Fibroblast of peridontal ligament (primary cell): Measurements from ENCODE around the gene MKNK2.

Experiments used
- DNase-seq: peaks from one replicate; pipeline ENCODE4 v3.0.0-alpha.2; 2010; ENCODE audit errors: extremely low read depth

The MKNK2 gene

DNA sequence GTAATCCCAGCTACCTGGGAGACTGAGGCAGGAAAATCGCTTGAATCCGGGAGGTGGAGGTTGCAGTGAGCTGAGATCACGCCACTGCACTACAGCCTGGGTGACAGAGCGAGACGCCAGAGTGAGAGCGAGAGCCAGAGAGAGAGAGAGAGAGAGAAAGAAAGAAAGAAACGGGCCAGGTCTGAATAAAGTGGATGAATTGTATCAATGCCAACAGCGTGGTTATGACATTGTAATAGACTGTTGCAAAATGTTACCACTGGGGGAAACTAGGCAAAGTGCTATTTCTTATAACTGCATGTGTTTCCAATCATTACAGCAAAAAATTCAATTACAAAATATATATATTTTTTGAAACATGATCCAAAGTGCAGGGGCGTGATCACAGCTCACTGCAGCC lies 23.7 kb downstream of the MKNK2 start:
- DNase-seq, result peak; percentile 98

- no peak for DNase-seq
These were observed 24.3 kb downstream of the MKNK2 start for GRCh38 chr19:2026770-2027169.

DNA sequence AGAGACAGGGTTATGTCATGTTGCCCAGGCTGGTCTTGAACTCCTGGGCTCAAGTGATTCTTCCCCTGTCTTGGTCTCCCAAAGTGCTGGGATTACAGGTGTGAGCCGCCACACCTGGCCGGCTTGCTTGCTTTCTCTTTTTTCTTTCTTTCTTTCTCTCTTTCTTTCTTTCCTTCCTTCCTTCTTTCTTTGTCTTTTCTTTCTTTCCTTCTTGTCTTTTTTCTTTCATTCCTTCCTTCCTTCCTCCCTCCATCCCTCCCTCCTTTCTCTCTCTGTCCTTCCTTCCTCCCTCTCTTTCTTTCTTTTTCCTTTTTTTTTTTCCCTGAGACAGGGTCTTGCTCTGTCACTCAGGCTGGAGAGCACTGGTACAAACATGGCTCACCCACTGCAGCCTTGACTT lies 28.8 kb downstream of the MKNK2 start:
- DNase-seq, result no peak

GRCh38 chr19:2021453-2022140 lies 29.4 kb downstream of the MKNK2 start:
- no peak for DNase-seq

DNA sequence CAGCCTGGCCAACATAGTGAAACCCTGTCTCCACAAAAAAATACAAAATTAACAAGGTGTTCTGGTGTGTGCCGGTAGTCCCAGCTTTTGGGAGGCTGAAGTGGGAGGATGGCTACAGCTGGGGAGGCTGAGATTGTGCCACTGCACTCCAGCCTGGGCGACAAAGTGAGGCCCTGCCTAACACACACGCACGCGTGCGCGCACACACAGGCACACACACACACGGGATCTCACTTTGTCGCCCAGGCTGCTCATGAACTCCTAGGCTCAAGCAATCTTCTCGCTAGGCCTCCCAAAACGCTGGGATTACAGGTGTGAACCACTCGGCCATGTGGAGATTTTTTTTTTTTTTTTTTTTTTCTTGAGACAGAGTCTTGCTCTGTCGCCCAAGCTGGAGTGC lies 32.3 kb downstream of the MKNK2 start:
- DNase-seq, result no peak

DNA sequence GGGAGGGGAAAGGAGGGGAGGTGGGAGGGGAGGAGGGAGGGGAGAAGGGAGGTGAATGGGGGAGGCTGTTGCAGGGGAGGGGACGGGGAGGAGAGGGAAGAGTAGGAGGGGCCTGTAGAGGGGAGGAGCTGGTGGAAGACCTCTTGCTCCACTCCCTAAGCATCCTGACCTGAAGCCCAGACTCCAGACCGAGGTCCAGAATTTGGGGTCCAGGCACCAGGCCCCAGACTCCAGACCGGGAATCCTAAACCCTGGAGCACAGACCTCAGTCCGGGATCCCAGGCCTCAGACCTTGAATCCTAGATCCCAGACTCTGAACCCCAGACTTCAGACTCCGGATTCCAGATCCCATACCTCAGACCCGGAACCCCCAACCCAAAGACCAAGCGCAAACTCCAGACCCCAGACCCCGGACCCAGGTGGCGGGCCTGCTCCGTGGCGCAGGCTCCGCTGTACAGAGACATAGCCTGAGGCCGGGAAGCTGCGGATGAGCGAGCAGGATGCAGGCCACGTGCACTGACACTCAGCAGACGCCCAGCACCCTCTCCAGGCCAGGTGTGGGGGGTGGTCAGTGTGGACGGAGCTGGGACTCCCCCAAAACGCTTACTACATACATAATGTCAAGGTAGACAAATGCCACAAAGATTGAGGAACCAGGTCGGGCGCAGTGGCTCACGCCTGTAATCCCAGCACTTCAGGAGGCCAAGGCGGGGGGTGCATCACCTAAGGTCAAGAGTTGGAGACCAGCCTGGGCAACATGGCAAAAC lies 34.8 kb downstream of the MKNK2 start:
- DNase-seq, result peak; percentile 87

GRCh38 chr19:2015608-2015950 lies 35.5 kb downstream of the MKNK2 start, which contains the start of gene BTBD2:
Gene BTBD2, minus strand, starts transcription at chr19:2015714. Its CDS starts 11 bp downstream, at chr19:2015703.
- DNase-seq, result peak; percentile 88

DNA sequence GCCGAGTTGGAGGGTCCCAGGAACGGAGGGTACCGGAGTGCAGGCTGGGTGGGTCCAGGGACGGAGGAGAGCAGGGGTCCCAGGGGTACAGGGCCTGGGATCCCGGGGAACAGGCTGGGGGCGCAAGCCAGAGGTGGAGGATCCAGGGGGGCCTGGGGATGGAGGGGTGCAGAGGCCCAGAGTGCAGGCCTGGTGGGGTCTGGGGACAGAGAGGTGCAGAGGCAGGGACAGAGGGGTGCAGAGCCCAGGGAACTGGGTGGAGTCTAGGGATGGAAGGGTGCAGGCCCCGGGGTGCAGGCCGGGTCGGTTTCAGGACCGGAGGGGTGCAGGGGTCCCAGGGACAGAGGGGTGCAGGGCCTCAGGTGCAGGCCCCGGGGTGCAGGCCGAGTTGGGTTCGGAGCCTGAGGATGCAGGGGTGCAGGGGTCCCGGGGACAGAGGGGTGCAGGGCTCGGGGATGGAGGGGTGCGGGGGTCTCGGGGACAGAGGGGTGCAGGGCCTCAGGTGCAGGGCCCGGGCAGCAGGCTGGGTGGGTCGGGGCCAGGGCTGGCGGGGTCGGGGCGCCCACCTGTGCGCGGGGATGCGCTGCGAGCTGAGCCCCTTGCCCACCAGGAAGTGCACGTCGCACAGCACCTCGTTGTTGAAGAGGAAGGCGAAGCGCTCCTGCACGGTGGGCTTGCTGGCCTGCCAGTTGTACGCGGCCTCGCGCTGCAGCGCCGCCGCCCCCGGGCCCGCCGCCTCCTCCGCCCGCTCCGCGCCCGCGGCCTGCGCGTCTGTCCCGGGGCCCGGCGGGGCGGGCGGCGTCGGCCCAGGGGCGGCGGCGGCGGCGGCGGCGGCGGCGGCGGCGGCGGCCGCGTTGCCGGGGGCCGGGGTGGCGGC lies 36.1 kb downstream of the MKNK2 start:
- no peak for DNase-seq

- no peak for DNase-seq
These were observed 36.9 kb downstream of the MKNK2 start for GRCh38 chr19:2014131-2014571.

DNA sequence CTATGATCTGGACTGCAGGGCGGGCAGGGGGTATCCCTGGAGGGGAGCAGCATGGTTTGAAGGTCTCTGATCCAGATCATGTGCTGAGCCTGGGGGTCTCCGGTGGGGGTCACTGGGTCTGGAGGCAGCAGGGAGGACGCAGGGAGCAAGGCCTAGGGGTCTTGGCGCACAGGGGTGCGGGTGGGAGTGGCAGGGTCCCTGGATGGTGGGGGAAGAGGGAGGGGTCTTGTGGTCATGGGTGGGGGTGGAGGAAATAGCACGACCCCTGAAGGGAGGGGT lies 37.4 kb downstream of the MKNK2 start:
- DNase-seq, result no peak

GRCh38 chr19:2012941-2013682 lies 37.9 kb downstream of the MKNK2 start:
- DNase-seq, result no peak

DNA sequence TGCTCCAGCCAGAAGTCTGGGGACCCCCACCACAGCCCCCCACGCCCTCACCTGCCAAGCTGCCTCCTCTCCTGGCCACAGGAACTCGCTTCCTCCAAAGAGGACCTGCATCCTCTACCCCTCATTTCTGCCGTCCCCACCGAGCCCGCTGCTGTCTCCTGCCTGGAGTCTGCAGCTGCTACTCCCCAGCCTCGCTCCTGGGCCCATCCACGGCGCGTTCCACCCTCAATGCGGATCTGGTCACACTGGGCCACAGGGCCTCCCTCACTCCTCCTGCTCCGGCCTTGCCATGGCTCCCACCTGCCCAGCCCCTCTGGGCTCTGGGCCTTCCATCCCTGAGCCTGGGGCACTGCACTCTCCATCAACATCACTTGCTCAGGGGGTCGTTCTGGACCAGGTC lies 39.9 kb downstream of the MKNK2 start:
- no peak for DNase-seq

DNA sequence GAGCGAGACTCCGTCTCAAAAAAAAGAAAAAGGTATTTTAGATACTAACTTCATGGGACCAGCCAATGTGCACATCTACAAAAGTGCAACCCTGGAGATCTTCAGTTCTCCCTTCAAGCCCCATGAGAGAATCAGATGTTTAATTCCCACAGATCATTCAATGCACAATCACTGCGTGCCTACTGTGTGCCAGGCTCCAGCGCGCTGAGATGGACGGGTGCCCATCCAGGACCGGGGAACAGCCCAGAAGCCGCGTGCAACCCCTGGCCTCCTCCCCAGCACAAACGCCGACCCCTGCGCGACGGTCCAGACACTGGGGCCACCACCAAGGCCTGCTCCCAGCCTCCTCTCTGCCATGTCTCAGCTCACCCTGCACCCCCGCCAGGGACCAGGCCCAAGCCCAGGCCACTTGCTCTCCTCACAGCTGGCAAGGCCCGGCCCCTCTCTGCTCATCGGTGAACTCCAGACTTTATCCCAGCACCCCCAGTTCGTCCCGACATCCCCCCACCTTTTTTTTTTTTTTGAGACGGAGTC lies 40.8 kb downstream of the MKNK2 start:
- DNase-seq, result no peak

GRCh38 chr19:2003874-2004273 lies 47.2 kb downstream of the MKNK2 start:
- no peak for DNase-seq

DNA sequence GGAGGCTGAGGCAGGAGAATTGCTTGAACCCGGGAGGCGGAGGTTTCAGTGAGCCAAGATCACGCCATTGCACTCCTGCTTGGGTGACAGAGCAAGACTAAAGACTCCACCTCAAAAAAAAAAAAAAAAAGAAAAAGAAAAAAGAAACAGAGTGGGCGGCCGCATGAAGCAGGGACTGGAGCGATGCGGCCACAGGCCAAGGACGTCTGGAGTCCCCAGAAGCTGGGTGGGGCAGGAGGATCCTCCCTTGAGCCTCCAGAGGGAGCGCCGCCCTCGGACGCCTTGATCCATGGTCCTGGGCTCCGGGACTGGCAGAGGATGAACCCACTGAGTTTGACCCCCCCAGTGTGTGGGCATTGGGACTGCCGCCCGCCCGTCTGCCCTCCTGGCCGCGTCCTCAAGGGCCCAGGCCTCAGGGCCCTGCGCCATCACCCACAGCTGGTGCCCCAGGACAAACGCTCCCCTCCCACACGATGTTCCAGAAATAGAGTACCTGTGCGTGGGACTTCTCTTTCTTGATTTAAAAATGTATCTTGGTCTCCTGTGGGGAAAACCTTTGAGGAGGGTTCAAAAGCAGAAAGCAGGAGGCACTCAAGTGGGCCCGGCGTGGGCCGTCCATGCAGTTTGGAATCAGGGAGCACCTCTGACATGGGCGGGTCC lies 51.1 kb downstream of the MKNK2 start:
- DNase-seq, result no peak

- no peak for DNase-seq
These were observed 52.0 kb downstream of the MKNK2 start for GRCh38 chr19:1998712-1999708.

GRCh38 chr19:1997353-1998233 lies 53.5 kb downstream of the MKNK2 start:
- no peak for DNase-seq

DNA sequence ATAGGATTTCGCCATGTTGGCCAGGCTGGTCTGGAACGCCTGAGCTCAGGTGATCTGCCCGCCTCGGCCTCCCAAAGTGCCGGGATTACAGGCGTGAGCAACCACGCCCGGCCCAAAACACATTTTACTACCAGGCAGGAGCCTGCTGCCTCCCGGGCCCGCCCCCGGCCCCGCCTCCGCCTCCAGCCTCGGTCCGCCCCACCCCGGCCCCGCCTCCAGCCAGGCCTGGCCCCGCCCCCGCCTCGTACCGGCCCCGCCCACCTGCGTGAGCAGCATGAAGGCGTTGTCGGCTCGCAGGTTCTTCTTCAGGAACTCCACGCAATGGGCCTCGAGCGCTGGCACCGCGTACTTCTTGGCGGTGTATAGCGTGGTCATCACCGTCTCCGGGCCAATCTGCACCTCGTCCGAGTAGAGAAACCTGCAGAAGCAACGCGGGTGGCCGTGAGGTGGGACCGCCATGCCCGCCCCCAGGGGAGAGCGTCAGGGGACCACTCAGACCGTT lies 58.2 kb downstream of the MKNK2 start:
- DNase-seq, result no peak
